SU-DHL-6 (cell line): ENCODE measurements around the gene AGPAT4.

ENCODE experiments used
- H2AFZ ChIP-seq: fragments of 200-600 bp; sonication (generic); 2 replicates; pipeline ENCODE4 v1.6.1; 2014; ENCODE audit warnings: low read depth, mild to moderate bottlenecking, moderate library complexity, mixed read lengths, antibody characterized with exemption, low read length; ENCODE audit not compliant: severe bottlenecking
- H3F3A ChIP-seq: fragments of 200-600 bp; shearing (Covaris generic); 2 replicates; pipeline ENCODE4 v1.6.0; 2016; ENCODE audit warnings: antibody characterized with exemption, mild to moderate bottlenecking; ENCODE audit not compliant: insufficient read depth
- H3K27ac ChIP-seq: fragments of 200-600 bp; sonication (generic); 2 replicates; pipeline ENCODE4 v1.5.1; 2016; ENCODE audit warnings: low read depth, mild to moderate bottlenecking, low read length, moderate library complexity, mixed read lengths
- H3K27me3 ChIP-seq: fragments of 200-600 bp; sonication (generic), shearing (Covaris generic); 2 replicates; pipeline ENCODE4 v1.6.0; 2014; ENCODE audit warnings: mild to moderate bottlenecking, low read length
- H3K36me3 ChIP-seq: fragments of 200-600 bp; sonication (generic); 2 replicates; pipeline ENCODE4 v1.6.1; 2014; ENCODE audit warnings: mild to moderate bottlenecking, low read length, mixed read lengths
- H3K4me2 ChIP-seq: fragments of 300-600, 200-600 bp; shearing (Covaris generic), sonication (generic); 2 replicates; pipeline ENCODE4 v1.6.0; 2014; ENCODE audit warnings: low read length, low read depth, mild to moderate bottlenecking; ENCODE audit not compliant: poor library complexity, severe bottlenecking
- H3K4me3 ChIP-seq: fragments of 200-600 bp; sonication (generic); 2 replicates; pipeline ENCODE4 v1.5.1; 2014; ENCODE audit warnings: antibody characterized with exemption, low read length, mild to moderate bottlenecking, mixed read lengths; ENCODE audit not compliant: insufficient read depth, poor library complexity, severe bottlenecking
- H3K79me2 ChIP-seq: fragments of 200-600 bp; sonication (generic); 2 replicates; pipeline ENCODE4 v1.6.1; 2014; ENCODE audit warnings: mild to moderate bottlenecking, low read length, moderate library complexity; ENCODE audit not compliant: insufficient read depth
- H3K9ac ChIP-seq: fragments of 200-600 bp; sonication (generic); 2 replicates; pipeline ENCODE4 v1.7.0; 2014; ENCODE audit warnings: mild to moderate bottlenecking, low read length
- H3K9me2 ChIP-seq: fragments of 200-600 bp; sonication (generic); replicated peaks from 2 replicates; pipeline ENCODE4 v1.6.1; 2014; ENCODE audit warnings: low read length; ENCODE audit not compliant: insufficient read depth
- H3K9me3 ChIP-seq: fragments of 200-600 bp; sonication (generic); 2 replicates; pipeline ENCODE4 v1.6.1; 2014; ENCODE audit warnings: low read length, mixed read lengths; ENCODE audit not compliant: insufficient read depth
- H4K20me1 ChIP-seq: fragments of 200-600 bp; sonication (generic); 2 replicates; pipeline ENCODE4 v1.6.1; 2014; ENCODE audit warnings: low read depth, mild to moderate bottlenecking, antibody characterized with exemption, low read length, moderate library complexity, mixed read lengths
- CTCF ChIP-seq: fragments of 200-600 bp; sonication (generic); IDR thresholded peaks from one replicate; pipeline ENCODE4 v1.5.1; 2017; ENCODE audit warnings: antibody characterized with exemption, mild to moderate bottlenecking, low read length, moderate library complexity; ENCODE audit not compliant: insufficient read depth, poor library complexity, severe bottlenecking
- EZH2phosphoT487 ChIP-seq: fragments of 200-600 bp; sonication (generic), shearing (Covaris generic); conservative IDR thresholded peaks from 2 replicates; pipeline ENCODE4 v1.6.1; 2018; ENCODE audit warnings: mild to moderate bottlenecking, antibody characterized with exemption, low read length, moderate library complexity, mixed read lengths

The AGPAT4 gene

GRCh38 chr6:161151660-161152526 lies 122.0 kb downstream of the AGPAT4 start:
- no peaks in the 10 kb centered on the region for H4K20me1 ChIP-seq

GRCh38 chr6:161151059-161151645 lies 122.7 kb downstream of the AGPAT4 start:
- Histone ChIP-seq H3K9me3 (no peaks in the 10 kb centered on the region), H3K27ac (no peak overlapping the region), H3K36me3 (no peaks in the 10 kb centered on the region), H3F3A (no peaks in the 10 kb centered on the region), H3K9me2 (no peaks in the 10 kb centered on the region), H3K27me3 (no peaks in the 10 kb centered on the region), H2AFZ (no peak overlapping the region), H3K4me2 (no peak overlapping the region), H3K9ac (no peak overlapping the region), H3K79me2 (no peaks in the 10 kb centered on the region), H4K20me1 (no peaks in the 10 kb centered on the region), H3K4me3 (no peak overlapping the region)
- TF ChIP-seq CTCF (no peak), EZH2phosphoT487 (no peak)

More at GRCh38 chr6:161151660-161152526, 122.0 kb downstream of the AGPAT4 start:
- Histone ChIP-seq H3K27ac (no peak overlapping the region), H2AFZ (no peak overlapping the region), H3K4me3 (no peak overlapping the region), H3K36me3 (no peaks in the 10 kb centered on the region), H3K9me2 (no peaks in the 10 kb centered on the region), H3K4me2 (no peak overlapping the region), H3K9ac (no peak overlapping the region), H3K9me3 (no peaks in the 10 kb centered on the region), H3K79me2 (no peaks in the 10 kb centered on the region), H3F3A (no peaks in the 10 kb centered on the region), H3K27me3 (no peaks in the 10 kb centered on the region)
- TF ChIP-seq CTCF (no peak), EZH2phosphoT487 (no peak)

GRCh38 chr6:161150566-161150965 lies 123.3 kb downstream of the AGPAT4 start:
- Histone ChIP-seq H3K79me2 (no peaks in the 10 kb centered on the region), H3K9ac (no peak overlapping the region), H3K27ac (no peak overlapping the region), H3F3A (no peaks in the 10 kb centered on the region), H3K9me3 (no peaks in the 10 kb centered on the region), H2AFZ (no peak overlapping the region), H3K27me3 (no peaks in the 10 kb centered on the region), H4K20me1 (no peaks in the 10 kb centered on the region), H3K36me3 (no peaks in the 10 kb centered on the region), H3K4me2 (no peak overlapping the region), H3K9me2 (no peaks in the 10 kb centered on the region), H3K4me3 (no peak overlapping the region)
- TF ChIP-seq CTCF (no peak), EZH2phosphoT487 (no peak)
